KG1 (cell line): ENCODE data around the gene APBB2.

Source experiments
- DNase-seq: peaks from one replicate; lab custom pipeline; 2025; lab: John Stamatoyannopoulos, UW

APBB2 gene

DNA sequence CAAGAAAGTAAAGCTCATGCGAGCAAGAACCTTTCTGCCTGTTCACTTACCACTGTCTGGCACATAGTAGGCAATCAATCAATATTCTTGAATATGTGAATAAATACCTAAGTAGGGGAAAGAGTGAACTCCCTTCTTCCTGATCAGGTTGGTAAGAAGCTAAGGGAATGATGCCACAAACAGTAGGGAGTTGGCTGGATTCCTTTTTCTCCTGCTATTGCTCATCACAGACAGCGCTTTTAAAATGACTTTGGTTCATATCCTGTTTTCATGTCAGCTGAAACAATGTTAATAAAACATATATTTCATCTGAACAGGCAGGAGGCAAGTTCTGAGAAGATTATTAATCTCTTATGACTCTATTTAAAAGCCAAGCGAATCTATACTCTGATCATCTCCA is 365.4 kb downstream of the APBB2 start:
- DNase-seq, result no peak

GRCh38 chr4:40848251-40848650 is 366.1 kb downstream of the APBB2 start:
- DNase-seq, result no peak

DNA sequence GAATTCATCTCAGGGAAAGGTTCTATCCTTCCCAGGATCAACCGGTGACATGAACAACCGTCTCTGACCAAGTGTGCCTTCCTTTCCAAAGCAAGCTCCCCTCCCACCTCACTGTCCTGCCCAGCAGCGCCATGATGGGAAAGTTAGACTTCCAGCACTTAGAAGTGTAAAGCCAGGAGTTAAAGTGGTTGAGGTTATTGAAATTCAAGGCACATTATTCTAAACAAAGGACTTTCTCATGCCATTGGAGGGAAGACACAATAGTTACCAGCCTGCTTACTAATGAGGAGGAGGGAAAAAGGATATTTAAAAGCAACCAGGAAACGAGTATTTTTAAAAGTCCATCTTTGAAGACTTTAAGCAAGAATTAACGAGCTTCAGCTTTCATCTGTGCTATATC is 367.8 kb downstream of the APBB2 start:
- DNase-seq, result no peak

DNA sequence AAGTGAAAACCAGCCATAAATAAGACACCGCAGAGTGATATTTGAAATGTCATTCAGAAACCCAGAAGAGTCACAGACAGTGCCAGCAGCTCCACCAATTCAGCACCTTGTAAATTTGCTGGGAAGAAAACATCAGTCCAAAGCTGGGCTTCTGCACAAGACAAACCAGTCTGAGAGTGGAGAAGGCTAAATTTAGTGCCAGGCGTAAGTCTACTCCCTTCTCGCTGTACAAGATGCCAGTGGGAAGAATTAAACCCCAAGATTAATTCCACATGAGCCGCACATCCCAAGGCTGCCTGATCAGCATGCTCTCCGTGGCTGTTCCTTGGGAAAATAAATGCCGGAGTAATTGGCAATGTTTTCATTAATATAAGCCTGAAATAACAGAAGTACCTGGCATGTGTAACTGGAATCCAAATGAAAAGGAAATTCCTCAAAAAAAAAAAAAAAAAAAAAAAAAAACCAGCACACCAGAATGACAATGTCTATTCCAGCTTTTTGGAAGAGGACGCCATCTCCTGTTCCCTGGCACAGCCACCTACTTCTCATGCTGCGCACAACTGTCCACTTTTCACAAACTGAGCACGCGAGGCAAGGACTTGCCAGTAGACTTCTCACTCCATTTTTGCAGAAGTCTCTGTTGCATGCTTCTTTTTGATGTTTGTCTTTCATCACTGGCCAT is 369.0 kb downstream of the APBB2 start:
- DNase-seq, result no peak

- no peak for DNase-seq
These were observed 370.1 kb downstream of the APBB2 start for GRCh38 chr4:40844261-40844660.

- no peak for DNase-seq
These were observed 370.6 kb downstream of the APBB2 start for GRCh38 chr4:40843696-40844095.

- no peak for DNase-seq
These were observed 371.5 kb downstream of the APBB2 start for GRCh38 chr4:40842725-40843423.

DNA sequence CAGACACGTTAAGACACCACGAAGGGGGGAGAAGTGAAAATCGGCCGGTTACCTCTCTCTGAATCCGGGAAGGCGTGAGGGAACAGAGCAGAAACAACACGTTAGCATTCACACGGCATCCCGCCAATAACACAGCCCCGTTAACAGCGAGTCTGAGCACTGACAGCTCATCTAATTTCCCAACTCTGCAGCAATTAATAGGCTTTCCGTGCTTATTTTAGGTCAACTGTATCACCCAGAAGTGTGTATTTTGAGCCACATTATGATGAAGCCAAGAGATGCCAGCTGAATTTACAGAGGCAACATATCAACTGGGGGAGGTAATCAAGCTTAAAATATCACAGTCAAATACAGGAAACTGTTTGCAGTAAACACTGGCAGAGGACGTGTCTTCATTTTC is 372.0 kb downstream of the APBB2 start:
- DNase-seq, result no peak

- DNase-seq, result peak; percentile 15
These were observed 373.3 kb downstream of the APBB2 start for GRCh38 chr4:40840985-40841571.

DNA sequence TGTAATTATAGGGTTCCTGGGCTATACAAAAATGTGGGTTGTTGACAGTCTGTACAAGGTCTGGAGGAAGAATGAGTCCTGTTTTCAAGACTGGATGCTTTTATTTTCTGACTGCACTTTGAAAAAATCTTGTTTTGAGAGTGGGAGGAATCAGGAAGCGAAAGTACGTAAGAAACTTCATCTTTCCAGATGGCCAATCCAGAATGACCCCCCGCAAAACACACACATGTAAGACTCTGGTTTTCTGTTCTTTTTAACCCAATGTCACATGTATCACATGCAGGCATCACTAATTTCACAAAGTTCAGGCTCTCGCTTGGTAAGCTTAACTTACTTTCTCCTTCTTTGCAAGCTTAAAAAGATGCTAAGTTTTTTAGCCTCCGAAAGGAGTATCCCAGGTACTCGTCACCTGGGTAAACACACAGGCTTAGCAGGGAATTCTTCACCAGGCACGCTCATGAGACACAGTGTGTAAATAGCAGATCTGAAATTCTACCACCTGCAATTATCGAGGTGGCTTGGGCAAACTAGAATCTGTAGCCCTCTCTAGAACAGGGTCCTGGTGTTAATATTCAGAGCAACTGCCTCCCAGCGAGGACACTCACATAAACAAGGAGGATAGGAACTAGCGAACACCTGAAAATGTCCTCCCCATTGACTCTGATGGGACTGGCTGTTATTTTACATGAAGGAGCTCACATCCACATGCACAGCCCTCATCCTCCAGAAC is 373.9 kb downstream of the APBB2 start:
- DNase-seq, result no peak

DNA sequence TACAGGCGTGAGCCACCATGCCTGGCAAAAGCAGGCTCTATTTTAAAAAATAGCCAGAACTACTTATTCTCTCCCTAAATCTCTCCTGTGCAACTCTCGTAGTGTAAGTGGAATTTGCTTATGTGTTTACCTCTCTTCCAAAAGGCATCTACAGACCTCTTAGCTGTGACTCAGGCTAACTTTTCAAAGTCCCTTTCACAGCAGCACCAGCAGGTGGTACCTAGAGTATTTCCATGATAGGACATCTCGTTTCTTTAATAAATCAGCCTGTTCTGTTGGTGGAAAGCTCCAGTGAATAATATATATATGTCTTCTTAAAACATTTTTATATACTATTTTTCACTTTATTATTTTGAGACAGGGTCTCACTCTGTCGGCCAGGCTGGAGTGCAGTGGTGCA is 375.6 kb downstream of the APBB2 start:
- no peak for DNase-seq

- DNase-seq, result no peak
These were observed 377.1 kb downstream of the APBB2 start for GRCh38 chr4:40837094-40837870.

GRCh38 chr4:40833212-40833611 is 381.1 kb downstream of the APBB2 start:
- no peak for DNase-seq

DNA sequence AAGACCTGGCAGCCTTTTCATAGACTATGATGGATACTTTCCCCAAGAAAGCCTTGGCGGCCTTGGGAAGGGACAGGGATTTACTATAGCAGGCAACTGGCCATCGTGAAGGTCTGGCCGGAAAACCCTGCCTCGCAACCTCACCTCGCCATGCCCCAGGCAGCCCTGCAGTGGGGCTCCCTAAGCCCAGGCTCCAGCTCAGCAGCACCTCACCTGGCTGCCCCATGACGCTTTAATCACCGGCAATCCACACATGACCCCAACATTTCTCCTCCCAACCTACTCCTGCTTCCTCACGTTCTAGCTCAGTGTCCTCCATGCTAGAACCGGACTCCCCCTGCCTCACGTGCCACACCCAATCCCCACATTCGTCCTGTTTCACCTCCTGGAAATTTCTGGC is 382.2 kb downstream of the APBB2 start:
- no peak for DNase-seq

- DNase-seq, result no peak
These were observed 383.0 kb downstream of the APBB2 start for GRCh38 chr4:40831146-40831907.

- no peak for DNase-seq
These were observed 384.8 kb downstream of the APBB2 start for GRCh38 chr4:40829586-40829985.

DNA sequence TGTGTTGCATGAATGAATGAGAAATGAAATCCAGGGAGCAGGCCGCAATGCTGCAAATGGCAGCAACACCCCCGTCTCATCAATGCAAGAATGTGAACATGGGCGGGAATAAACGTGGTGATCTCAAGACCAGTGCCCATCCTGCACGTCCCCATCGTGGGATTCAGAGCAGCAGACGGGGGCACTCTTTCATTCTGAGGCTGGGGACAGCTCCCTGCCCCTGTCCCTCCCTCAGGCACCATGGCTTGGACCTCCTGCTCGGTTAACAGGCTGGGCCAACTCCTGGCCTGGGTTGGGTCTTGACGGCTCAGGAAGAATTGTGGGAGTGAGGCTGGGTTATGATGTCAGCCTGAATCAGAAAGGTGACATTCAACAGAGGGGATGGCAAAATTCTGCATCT is 385.7 kb downstream of the APBB2 start:
- no peak for DNase-seq

DNA sequence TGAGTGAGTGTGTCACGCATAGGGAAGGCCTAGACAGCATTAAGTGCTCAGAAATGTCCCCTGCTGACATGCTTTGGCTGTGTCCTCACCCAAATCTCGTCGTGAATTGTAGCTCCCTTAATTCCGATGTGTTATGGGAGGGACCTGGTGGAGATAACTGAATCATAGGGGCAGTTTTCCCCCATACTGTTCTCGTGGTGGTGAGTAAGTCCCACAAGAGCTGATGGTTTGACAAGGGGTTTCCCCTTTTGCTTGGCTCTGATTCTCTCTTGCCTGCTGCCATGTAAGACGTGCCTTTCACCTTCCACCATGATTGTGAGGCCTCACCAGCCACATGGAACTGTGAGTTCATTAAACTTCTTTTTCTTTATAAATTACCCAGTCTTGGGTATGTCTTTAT is 386.6 kb downstream of the APBB2 start:
- no peak for DNase-seq

GRCh38 chr4:40826821-40827220 is 387.5 kb downstream of the APBB2 start:
- no peak for DNase-seq

DNA sequence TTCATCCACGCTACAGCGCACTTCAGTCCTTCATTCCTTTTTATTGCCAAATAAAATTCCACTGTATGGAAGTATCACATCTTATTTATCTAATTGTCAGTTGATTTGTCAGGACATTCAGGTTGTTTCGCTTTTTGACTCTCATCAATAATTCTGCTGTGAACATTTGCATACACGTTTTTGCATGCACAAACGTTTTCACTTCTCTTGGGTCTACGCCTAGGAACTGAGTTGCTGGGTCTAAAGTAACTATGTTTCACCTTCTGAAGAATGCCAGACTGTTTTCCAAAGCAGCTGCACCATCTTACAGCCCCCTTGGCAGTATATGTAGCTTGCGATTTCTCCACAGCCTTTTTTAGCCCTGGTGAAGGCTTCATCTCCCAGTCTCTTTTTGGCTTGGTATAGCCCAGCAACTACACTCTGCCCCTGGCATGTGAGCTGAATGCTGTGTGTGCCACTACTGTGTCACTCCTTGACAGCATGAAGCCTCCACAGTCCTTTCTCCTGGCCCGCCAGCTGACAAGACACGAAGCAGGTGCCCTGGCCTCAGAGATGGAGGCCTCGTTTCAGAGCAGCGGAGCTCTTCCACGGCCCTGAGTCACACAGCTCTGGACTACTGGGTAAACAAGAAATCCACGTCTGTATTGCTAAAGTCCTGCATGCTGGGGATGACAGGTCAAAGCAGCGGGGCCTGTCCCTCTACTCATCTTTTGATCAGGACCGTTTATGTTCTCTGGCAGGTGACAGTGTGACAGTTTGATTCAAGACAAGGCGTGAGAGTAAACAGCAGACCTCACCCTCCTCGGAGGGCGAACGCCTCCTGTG is 389.1 kb downstream of the APBB2 start:
- DNase-seq, result no peak
